K562 (cell line): Measurements from ENCODE around the gene S100A9. TPM values are rescaled to one million over a fixed set of nuclear protein-coding genes. Genes with fewer than 3 reads are reported as not detected.

Experiments
- ATAC-seq: fragments of 200-7000 bp; cut with Tn5 transposase; 3 replicates; pipeline ENCODE4 v1.9.1; 2020; ENCODE audit warnings: moderate library complexity
- BruUV-seq: library from RNA; stranded (reverse); fragments of 400-500 nt; replicated peaks from 2 replicates; lab custom pipeline; 2021; lab: Mats Ljungman, UMichigan
- CTCF ChIA-PET: fragments of 300-600 bp; formaldehyde crosslinking; extraction: SDS; loops from one replicate; lab custom pipeline; 2021; ENCODE audit warnings: low intra/inter-chr PET ratio; lab: Yijun Ruan, JAX
- POLR2A ChIA-PET: fragments of 300-600, 350-650 bp; sonication (Branson Sonifier 250); formaldehyde crosslinking; extraction: SDS; loops from one replicate; lab custom pipeline; 2021; ENCODE audit warnings: antibody characterized with exemption, inconsistent platforms; lab: Yijun Ruan, JAX
- DNase-seq, 4 experiments: peaks; one replicate each; pipeline versions ENCODE4 v3.0.0 to v3.0.0-alpha.2; 2011 to 2018; ENCODE audit warnings: low spot score in 3 of 4, mixed read lengths in 3 of 4; ENCODE audit errors: extremely low read depth in 1 of 4
- FAIRE-seq: peaks from 2 replicates; lab custom pipeline; 2011; peaks lifted over from hg19 to GRCh38; lab: Jason Lieb, UNC
- H2AFZ ChIP-seq: 2 replicates; pipeline ENCODE4 v1.6.0; 2011; ENCODE audit warnings: low read depth, low read length, control low read depth, inconsistent platforms
- H3K27ac ChIP-seq: fragments of 200-600 bp; 3 replicates; pipeline ENCODE4 v1.8.0; 2011; ENCODE audit warnings: low read depth, mild to moderate bottlenecking, control low read depth, inconsistent platforms, low read length, moderate library complexity, mixed read lengths; ENCODE audit errors: extremely low read depth
- H3K27me3 ChIP-seq, 2 experiments: fragments of 300-600 bp in 1 of 2; 2 replicates in 1 of 2; 3 replicates in 1 of 2; pipeline versions ENCODE4 v1.6.0 to v1.8.0; 2011; ENCODE audit warnings: inconsistent platforms in 2 of 2, low read length in 2 of 2, mild to moderate bottlenecking in 1 of 2, mixed read lengths in 1 of 2, moderate library complexity in 1 of 2; ENCODE audit not compliant: control insufficient read depth in 2 of 2, insufficient read depth in 2 of 2
- H3K36me3 ChIP-seq: fragments of 300-600 bp; 3 replicates; pipeline ENCODE4 v1.8.0; 2011; ENCODE audit warnings: mild to moderate bottlenecking, low read length, inconsistent platforms; ENCODE audit not compliant: control insufficient read depth, insufficient read depth
- H3K4me1 ChIP-seq, 2 experiments: fragments of 200-600 bp in 1 of 2; replicated peaks in 1 of 2; 2 replicates in 1 of 2; 3 replicates in 1 of 2; pipeline versions ENCODE4 v1.5.1 to v1.8.0; 2011; ENCODE audit warnings: inconsistent platforms in 2 of 2, low read length in 2 of 2, mild to moderate bottlenecking in 1 of 2, mixed read lengths in 1 of 2, moderate library complexity in 1 of 2; ENCODE audit not compliant: control insufficient read depth in 2 of 2, insufficient read depth in 2 of 2
- H3K4me2 ChIP-seq: 2 replicates; pipeline ENCODE4 v1.6.1; 2011; ENCODE audit warnings: low read length, control low read depth, inconsistent platforms, mixed read lengths; ENCODE audit not compliant: insufficient read depth
- H3K4me3 ChIP-seq: fragments of 200-600 bp; sonication (generic), shearing (Covaris generic); 2 replicates; pipeline ENCODE4 v1.5.1; 2016; ENCODE audit warnings: control low read depth, inconsistent platforms
- H3K79me2 ChIP-seq: fragments of 200-600 bp; 3 replicates; pipeline ENCODE4 v1.8.0; 2011; ENCODE audit warnings: low read length, inconsistent platforms; ENCODE audit not compliant: control insufficient read depth, insufficient read depth
- H3K9ac ChIP-seq, 2 experiments: 2 replicates each; pipeline versions ENCODE4 v1.6.0 to v1.6.1; 2011; ENCODE audit warnings: low read depth in 2 of 2, low read length in 2 of 2, control low read depth in 1 of 2, inconsistent platforms in 1 of 2, mild to moderate bottlenecking in 1 of 2, mixed read lengths in 1 of 2; ENCODE audit not compliant: insufficient read depth in 1 of 2
- H3K9me1 ChIP-seq: one replicate; pipeline ENCODE4 v1.6.0; 2011; ENCODE audit warnings: inconsistent platforms, mild to moderate bottlenecking, low read length, moderate library complexity; ENCODE audit not compliant: control insufficient read depth, insufficient read depth
- H3K9me3 ChIP-seq: replicated peaks from 2 replicates; pipeline ENCODE4 v1.5.1; 2011; ENCODE audit warnings: low read depth, low read length, inconsistent platforms; ENCODE audit not compliant: control insufficient read depth, insufficient read depth
- H4K20me1 ChIP-seq: replicated peaks from 2 replicates; pipeline ENCODE4 v1.6.1; 2011; ENCODE audit warnings: low read length, inconsistent platforms, mixed read lengths; ENCODE audit not compliant: control insufficient read depth, insufficient read depth
- FOXM1 ChIP-seq, 2 experiments: fragments of 450-650 bp in 1 of 2; sonication (generic) in 1 of 2; formaldehyde crosslinking in 1 of 2; IDR thresholded peaks; 2 replicates each; pipeline versions ENCODE4 v1.6.1 to v1.9.0; 2017 to 2022; ENCODE audit warnings: low read depth in 2 of 2, mild to moderate bottlenecking in 2 of 2, missing genetic modification reagents in 1 of 2, moderate library complexity in 1 of 2
- HINFP ChIP-seq: fragments of 450-650 bp; conservative IDR thresholded peaks from 2 replicates; pipeline ENCODE4 v1.6.1; 2016; ENCODE audit warnings: missing genetic modification characterization, low read depth, mild to moderate bottlenecking, control low read depth, missing compliant biosample characterization
- MEIS2 ChIP-seq: fragments of 450-650 bp; IDR thresholded peaks from 2 replicates; pipeline ENCODE4 v1.6.1; 2014; ENCODE audit warnings: mild to moderate bottlenecking; ENCODE audit not compliant: partially characterized antibody
- PTBP1 ChIP-seq: fragments of 200-400 bp; formaldehyde crosslinking; IDR thresholded peaks from 2 replicates; pipeline ENCODE4 v1.6.1; 2017; ENCODE audit warnings: low read depth, low read length
- SMAD1 ChIP-seq: fragments of 150-350 bp; IDR thresholded peaks from 2 replicates; pipeline ENCODE4 v1.6.1; 2014; ENCODE audit warnings: low read length, low read depth; ENCODE audit not compliant: partially characterized antibody
- SRSF3 ChIP-seq: fragments of 200-400 bp; formaldehyde crosslinking; IDR thresholded peaks from 2 replicates; pipeline ENCODE4 v1.6.1; 2016; ENCODE audit warnings: mild to moderate bottlenecking, low read length, moderate library complexity; ENCODE audit not compliant: insufficient read depth
- TSC22D4 ChIP-seq: fragments of 450-650 bp; IDR thresholded peaks from 2 replicates; pipeline ENCODE4 v1.6.1; 2016; ENCODE audit warnings: missing genetic modification characterization, missing biosample characterization, control low read depth
- ZFP36 ChIP-seq: fragments of 150-350 bp; IDR thresholded peaks from 2 replicates; pipeline ENCODE4 v1.6.1; 2018; ENCODE audit warnings: low read length, low read depth; ENCODE audit not compliant: partially characterized antibody
- ZNF24 ChIP-seq: fragments of 450-650 bp; IDR thresholded peaks from 2 replicates; pipeline ENCODE4 v1.6.1; 2016
- ZNF583 ChIP-seq: fragments of 250-450 bp; sonication (Bioruptor Pico); IDR thresholded peaks from 2 replicates; pipeline ENCODE4 v1.4.0; 2020
- ZNF76 ChIP-seq: fragments of 250-450 bp; sonication (Bioruptor Pico); IDR thresholded peaks from 2 replicates; pipeline ENCODE4 v1.4.0; 2020; ENCODE audit warnings: mild to moderate bottlenecking, moderate library complexity, borderline replicate concordance
- WGBS: fragments of 100-300 bp; shearing (Covaris generic); methylation state at CpG from one replicate; pipeline ENCODE4 v1.1.6; 2016; ENCODE audit warnings: low coverage, mixed read lengths; ENCODE audit not compliant: insufficient coverage; ENCODE audit errors: missing lambda C conversion rate; 5-methylcytosine and 5-hydroxymethylcytosine counted together
- in situ Hi-C: fragments of 300-500 bp; cut with MboI; formaldehyde crosslinking; loops from 4 replicates; pipeline ENCODE4 v1.15.0; 2018; ENCODE audit warnings: inconsistent platforms, mixed read lengths
- intact Hi-C: fragments of 100-400 bp; cut with micrococcal nuclease; formaldehyde crosslinking; loops from 2 replicates; pipeline ENCODE4 v1.14.2; 2022
- polyA plus RNA-seq, 8 experiments: library from polyadenylated mRNA; depleted of rRNA in 4 of 8; stranded (reverse) in 5 of 8; unstranded in 3 of 8; fragments of >200 nt; fragmentation: Nextera tagmentation in 2 of 8; fragmentation: Illumina TruSeq in 1 of 8; extraction: Ambion mirVana in 2 of 8; extraction: Trizol in 1 of 8; gene quantifications; 2 replicates each; pipeline versions ENCODE4 v1.2.1 to v1.2.3, GENCODE V29; 2011 to 2014; ENCODE audit warnings: inconsistent platforms in 1 of 8, missing spikeins in 1 of 8
- total RNA-seq, 7 experiments: library from RNA; depleted of rRNA in 6 of 7; stranded (reverse); fragments of >200 nt in 6 of 7; fragmentation: Illumina TruSeq in 2 of 7; extraction: Trizol in 2 of 7; gene quantifications; 2 replicates each; pipeline versions ENCODE4 v1.2.1 to v1.2.3, GENCODE V29; 2011 to 2021; ENCODE audit warnings: low replicate concordance in 1 of 7
- TF ChIP-seq, protein P1 (sequence below), 2 experiments: fragments of 200-800 bp in 1 of 2; sonication (Bioruptor generic) in 1 of 2; sonication (generic) in 1 of 2; formaldehyde crosslinking in 1 of 2; IDR thresholded peaks in 1 of 2; conservative IDR thresholded peaks in 1 of 2; 2 replicates each; pipeline versions ENCODE4 v1.5.0 to v1.6.1; 2016 to 2020; ENCODE audit warnings: missing compliant biosample characterization in 1 of 2, missing genetic modification characterization in 1 of 2, missing genetic modification reagents in 1 of 2
- TF ChIP-seq, protein P2 (sequence below): sonication (generic); formaldehyde crosslinking; IDR thresholded peaks from 2 replicates; pipeline ENCODE4 v1.8.1; 2023; ENCODE audit warnings: mild to moderate bottlenecking, missing genetic modification reagents

Gene S100A9
- total and polyA plus RNA-seq, 9 of the 15 experiments (the other 6 are each of a cell fraction or from before 2014, with no cell fraction given), result 0.80 TPM; not detected in 8

- Histone ChIP-seq H3K27me3 (peaks cover 4 to 38% of the 10 kb centered on the region in 2 experiments; a peak in 4 of 5 replicates), H2AFZ (no peak overlapping the region), H3K4me2 (no peak overlapping the region), H3K36me3 (no peaks in the 10 kb centered on the region), H3K4me3 (no peak overlapping the region), H3K4me1 (peaks cover 0 to 2% of the 10 kb centered on the region in 2 experiments; a peak in 1 of 5 replicates), H4K20me1 (peaks cover 3% of the 10 kb centered on the region; the same call in 1 of the 2 replicates), H3K9me1 (no peaks in the 10 kb centered on the region), H3K27ac (no peak overlapping the region), H3K9ac (no peak overlapping the region), H3K79me2 (no peaks in the 10 kb centered on the region), H3K9me3 (no peaks in the 10 kb centered on the region)
- ATAC-seq (peak; percentile 94), FAIRE-seq (peak; percentile 90), DNase-seq (peak; percentile 57 to 71 (median 65))
- intact Hi-C loops (loop anchor here (1.0 to 10.0 kb wide), 4 partner anchors 45 to 629 kb away; partner anchors contain the start of gene RAB13), in situ Hi-C loops (loop anchor here (10.0 kb wide), 1 partner anchor 399 kb away; no protein-coding TSS in a partner anchor)
- BruUV-seq, result no TSS peak
- ChIA-PET POLR2A (interaction anchor here (0.6 kb wide), 1 partner anchor 272 kb away, joined by 3 read pairs; the partner anchor contains the start of gene S100A13), CTCF (interaction anchor here (0.6 to 2.0 kb wide), 6 partner anchors 44 to 1141 kb away, joined by 3 to 13 read pairs (median 3); partner anchors contain the start of gene RAB13)
- 7% methylated on average over 9 of the region's 10 CpGs for WGBS
- no peak for TF ChIP-seq SMAD1
- no peak for TF ChIP-seq HINFP (tag)
- no peak for TF ChIP-seq ZNF583 (CRISPR knock-in tag)
- TF ChIP-seq ZNF76 (CRISPR knock-in tag), result no peak
- no peak for TF ChIP-seq SRSF3
- peak; percentile 82 for TF ChIP-seq ZNF24
- no peak for TF ChIP-seq TSC22D4 (tag)
- TF ChIP-seq, protein P1, sequence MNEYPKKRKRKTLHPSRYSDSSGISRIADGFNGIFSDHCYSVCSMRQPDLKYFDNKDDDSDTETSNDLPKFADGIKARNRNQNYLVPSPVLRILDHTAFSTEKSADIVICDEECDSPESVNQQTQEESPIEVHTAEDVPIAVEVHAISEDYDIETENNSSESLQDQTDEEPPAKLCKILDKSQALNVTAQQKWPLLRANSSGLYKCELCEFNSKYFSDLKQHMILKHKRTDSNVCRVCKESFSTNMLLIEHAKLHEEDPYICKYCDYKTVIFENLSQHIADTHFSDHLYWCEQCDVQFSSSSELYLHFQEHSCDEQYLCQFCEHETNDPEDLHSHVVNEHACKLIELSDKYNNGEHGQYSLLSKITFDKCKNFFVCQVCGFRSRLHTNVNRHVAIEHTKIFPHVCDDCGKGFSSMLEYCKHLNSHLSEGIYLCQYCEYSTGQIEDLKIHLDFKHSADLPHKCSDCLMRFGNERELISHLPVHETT (CRISPR knock-in tag; conservative IDR thresholded peaks at IDR 0.05 in 1 of 2, IDR thresholded peaks at IDR 0.05 in 1 of 2), result no peak
- TF ChIP-seq, protein P2, sequence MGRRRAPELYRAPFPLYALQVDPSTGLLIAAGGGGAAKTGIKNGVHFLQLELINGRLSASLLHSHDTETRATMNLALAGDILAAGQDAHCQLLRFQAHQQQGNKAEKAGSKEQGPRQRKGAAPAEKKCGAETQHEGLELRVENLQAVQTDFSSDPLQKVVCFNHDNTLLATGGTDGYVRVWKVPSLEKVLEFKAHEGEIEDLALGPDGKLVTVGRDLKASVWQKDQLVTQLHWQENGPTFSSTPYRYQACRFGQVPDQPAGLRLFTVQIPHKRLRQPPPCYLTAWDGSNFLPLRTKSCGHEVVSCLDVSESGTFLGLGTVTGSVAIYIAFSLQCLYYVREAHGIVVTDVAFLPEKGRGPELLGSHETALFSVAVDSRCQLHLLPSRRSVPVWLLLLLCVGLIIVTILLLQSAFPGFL (CRISPR knock-in tag), result no peak
- no peak for TF ChIP-seq FOXM1 (IDR thresholded peaks at IDR 0.05; ENCODE audit: low read depth)
- no peak for TF ChIP-seq FOXM1 (CRISPR knock-in tag; IDR thresholded peaks at IDR 0.05; ENCODE audit: low read depth)
- TF ChIP-seq MEIS2, result no peak
- TF ChIP-seq PTBP1, result no peak
- TF ChIP-seq ZFP36, result no peak
Measured at GRCh38 chr1:153355445-153356071, 2.1 kb upstream of the S100A9 start.
